Effector memory CD4-positive, alpha-beta T cell (primary cell): ENCODE data around the gene OPCML.

ENCODE experiments used
- DNase-seq, 3 donors: peaks; one replicate each; pipeline ENCODE4 v3.0.0-alpha.2; 2020
- H3K27ac ChIP-seq: 2 replicates; pipeline ENCODE4 v1.7.0; 2013; ENCODE audit warnings: mild to moderate bottlenecking, low read length, moderate library complexity; ENCODE audit not compliant: insufficient read depth, poor library complexity, severe bottlenecking
- H3K27me3 ChIP-seq: replicated peaks from 2 replicates; pipeline ENCODE4 v1.7.0; 2013; ENCODE audit warnings: mild to moderate bottlenecking, low read length; ENCODE audit not compliant: insufficient read depth, control insufficient read depth, poor library complexity, severe bottlenecking
- H3K36me3 ChIP-seq: 2 replicates; pipeline ENCODE4 v1.7.0; 2013; ENCODE audit warnings: mild to moderate bottlenecking, low read length, moderate library complexity; ENCODE audit not compliant: control insufficient read depth, insufficient read depth
- H3K4me1 ChIP-seq: 2 replicates; pipeline ENCODE4 v1.7.0; 2013; ENCODE audit warnings: low read length, mild to moderate bottlenecking; ENCODE audit not compliant: control insufficient read depth, insufficient read depth, poor library complexity, severe bottlenecking
- H3K4me3 ChIP-seq: 2 replicates; pipeline ENCODE4 v1.7.0; 2013; ENCODE audit warnings: low read length, low read depth, mild to moderate bottlenecking; ENCODE audit not compliant: insufficient read depth, poor library complexity, severe bottlenecking
- H3K9me3 ChIP-seq: 2 replicates; pipeline ENCODE4 v1.7.0; 2013; ENCODE audit warnings: mild to moderate bottlenecking, low read length, moderate library complexity; ENCODE audit not compliant: control insufficient read depth
- total RNA-seq, 3 donors: gene quantifications; one replicate each; lab custom pipeline; 2026; lab: John Stamatoyannopoulos, UW

OPCML gene
- 0 reads per million in 3 donors for total RNA-seq

DNA sequence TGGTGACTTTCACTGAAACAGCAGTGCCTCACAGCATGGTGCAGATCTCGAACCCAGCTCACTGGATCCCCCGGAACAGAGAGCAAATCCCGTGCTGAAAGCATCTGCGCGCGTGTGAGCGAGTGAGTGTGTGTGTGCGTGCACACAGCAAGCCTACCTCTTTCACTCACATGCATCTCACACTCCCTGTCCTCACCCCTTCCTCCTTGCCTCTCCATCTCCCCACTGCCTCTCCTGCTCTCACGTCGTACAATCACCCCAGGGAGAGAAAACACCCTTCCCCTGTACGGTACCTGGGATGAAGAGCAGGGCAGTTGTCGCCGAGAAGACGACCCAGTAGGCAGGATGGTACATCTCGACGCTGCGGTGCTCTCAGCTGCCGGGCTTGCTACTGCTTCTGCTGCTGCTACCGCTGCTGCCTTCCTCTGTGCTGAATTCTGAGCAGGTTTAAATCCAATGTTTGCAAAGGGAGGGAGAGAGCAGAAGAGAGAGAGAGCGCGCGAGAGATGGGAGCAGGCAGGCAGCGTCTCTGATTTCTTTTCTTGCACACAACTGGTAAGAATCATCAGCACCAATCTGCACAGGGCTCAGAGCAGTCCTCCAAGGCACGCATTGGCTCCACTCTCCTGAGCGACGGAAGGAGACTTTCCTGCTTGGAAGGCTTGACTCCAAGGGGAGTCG lies at the start of gene OPCML:
TSS of gene OPCML (minus strand) at position 531 of the 681 bp plus-strand sequence.
- no peak within 1 kb of the TSS for H3K4me3 ChIP-seq
- DNase-seq, result no peak
- no peaks in the 10 kb centered on the region for H3K4me1 ChIP-seq
- H3K36me3 ChIP-seq, result no peaks in the 10 kb centered on the region
- H3K27ac ChIP-seq, result no peak within 1 kb of the TSS
- no peaks in the 10 kb centered on the region for H3K9me3 ChIP-seq
- no peaks in the 10 kb centered on the region for H3K27me3 ChIP-seq

- no peak overlapping the region for H3K27ac ChIP-seq
- H3K9me3 ChIP-seq, result no peaks in the 10 kb centered on the region
- H3K4me1 ChIP-seq, result no peaks in the 10 kb centered on the region
- no peaks in the 10 kb centered on the region for H3K36me3 ChIP-seq
- no peak for DNase-seq
- no peak overlapping the region for H3K4me3 ChIP-seq
- no peaks in the 10 kb centered on the region for H3K27me3 ChIP-seq
These were observed 48.8 kb upstream of the OPCML start for GRCh38 chr11:133581091-133581490.

- DNase-seq, result no peak
- Histone ChIP-seq H3K27me3 (no peaks in the 10 kb centered on the region), H3K4me3 (no peak overlapping the region), H3K36me3 (no peaks in the 10 kb centered on the region), H3K9me3 (no peaks in the 10 kb centered on the region), H3K27ac (no peak overlapping the region), H3K4me1 (no peaks in the 10 kb centered on the region)
These were observed 47.1 kb upstream of the OPCML start for GRCh38 chr11:133579165-133580031.

GRCh38 chr11:133577403-133577802 lies 45.1 kb upstream of the OPCML start:
- Histone ChIP-seq H3K27ac (no peak overlapping the region), H3K4me3 (no peak overlapping the region), H3K36me3 (no peaks in the 10 kb centered on the region), H3K9me3 (no peaks in the 10 kb centered on the region), H3K4me1 (no peaks in the 10 kb centered on the region), H3K27me3 (no peaks in the 10 kb centered on the region)
- no peak for DNase-seq

DNA sequence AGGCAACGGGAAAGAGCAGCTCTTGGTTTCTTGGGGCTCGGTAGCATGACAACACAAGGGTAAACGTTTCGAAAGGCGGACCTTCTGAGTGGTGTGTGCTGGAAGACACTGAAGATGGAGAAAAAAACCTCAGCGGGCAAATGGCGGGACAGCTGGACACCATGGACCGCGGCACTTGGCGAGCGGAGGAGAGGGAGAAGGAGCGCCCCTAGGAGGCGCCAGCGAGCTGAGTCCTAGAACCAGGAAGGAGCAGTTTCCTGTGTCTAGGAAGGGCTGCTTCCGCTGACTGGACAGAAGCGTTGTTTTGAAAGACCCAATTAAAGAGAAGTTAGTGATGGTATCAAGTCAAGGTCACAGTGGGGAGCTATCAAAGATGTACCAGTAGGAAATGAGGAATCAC lies 44.0 kb upstream of the OPCML start:
- Histone ChIP-seq H3K36me3 (no peaks in the 10 kb centered on the region), H3K27ac (no peak overlapping the region), H3K4me3 (no peak overlapping the region), H3K9me3 (no peaks in the 10 kb centered on the region), H3K4me1 (no peaks in the 10 kb centered on the region), H3K27me3 (no peaks in the 10 kb centered on the region)
- DNase-seq, result no peak

DNA sequence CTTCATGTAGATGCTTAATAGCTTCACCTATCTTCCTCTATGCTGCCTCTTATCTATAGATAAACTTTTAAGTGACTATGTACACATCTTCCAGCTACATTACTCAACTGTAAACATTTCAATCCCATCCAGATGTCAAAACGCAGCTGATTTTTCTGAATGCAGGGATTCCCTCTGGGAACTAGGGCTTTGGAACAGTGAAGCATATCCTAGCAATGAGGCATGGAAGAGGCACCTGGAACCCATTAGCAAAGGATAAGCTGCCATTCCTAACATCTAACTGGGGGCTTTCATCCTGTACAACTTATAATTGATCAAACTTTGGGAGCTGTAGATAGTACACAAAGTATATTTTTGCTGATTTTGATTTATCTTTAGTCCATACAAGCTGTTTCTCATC lies 40.8 kb upstream of the OPCML start:
- Histone ChIP-seq H3K9me3 (no peaks in the 10 kb centered on the region), H3K4me1 (no peaks in the 10 kb centered on the region), H3K4me3 (no peak overlapping the region), H3K27ac (no peak overlapping the region), H3K27me3 (no peaks in the 10 kb centered on the region), H3K36me3 (no peaks in the 10 kb centered on the region)
- no peak for DNase-seq

GRCh38 chr11:133570376-133570775 lies 38.1 kb upstream of the OPCML start:
- Histone ChIP-seq H3K36me3 (no peaks in the 10 kb centered on the region), H3K4me3 (no peak overlapping the region), H3K27me3 (no peaks in the 10 kb centered on the region), H3K9me3 (no peaks in the 10 kb centered on the region), H3K27ac (no peak overlapping the region), H3K4me1 (no peaks in the 10 kb centered on the region)
- no peak for DNase-seq

- Histone ChIP-seq H3K4me1 (no peaks in the 10 kb centered on the region), H3K9me3 (no peaks in the 10 kb centered on the region), H3K4me3 (no peak overlapping the region), H3K27me3 (no peaks in the 10 kb centered on the region), H3K36me3 (no peaks in the 10 kb centered on the region), H3K27ac (no peak overlapping the region)
- DNase-seq, result no peak
These were observed 31.3 kb upstream of the OPCML start for GRCh38 chr11:133563505-133564025.

- Histone ChIP-seq H3K4me1 (no peaks in the 10 kb centered on the region), H3K36me3 (no peaks in the 10 kb centered on the region), H3K9me3 (no peaks in the 10 kb centered on the region), H3K27ac (no peak overlapping the region), H3K27me3 (no peaks in the 10 kb centered on the region), H3K4me3 (no peak overlapping the region)
- DNase-seq, result no peak
These were observed 28.2 kb upstream of the OPCML start for GRCh38 chr11:133560472-133560855.
